Embryonic facial prominence (tissue), 1 donor: ENCODE measurements around the gene SLCO2A1.

ENCODE experiments used
- DNase-seq: peaks from one replicate; pipeline ENCODE4 v3.0.0-alpha.2; 2016; ENCODE audit errors: extremely low spot score

The SLCO2A1 gene

GRCh38 chr3:134034005-134034785 lies 4.5 kb upstream of the SLCO2A1 start:
- DNase-seq = no peak

GRCh38 chr3:134033315-134033996 lies 3.7 kb upstream of the SLCO2A1 start:
- DNase-seq = no peak

- DNase-seq = no peak
Observed at GRCh38 chr3:134031348-134031915, 1.7 kb upstream of the SLCO2A1 start.

GRCh38 chr3:134030379-134031347 lies 938 bp upstream of the SLCO2A1 start:
- no peak for DNase-seq

- DNase-seq = no peak
Observed at GRCh38 chr3:134029256-134029733, 430 bp downstream of the SLCO2A1 start.

- no peak for DNase-seq
Observed at GRCh38 chr3:134028486-134029255, 1.1 kb downstream of the SLCO2A1 start.

GRCh38 chr3:134027631-134028030 lies 2.1 kb downstream of the SLCO2A1 start:
- no peak for DNase-seq

- DNase-seq = no peak
Observed at GRCh38 chr3:134020135-134020680, 9.5 kb downstream of the SLCO2A1 start.

- DNase-seq = no peak
Observed at GRCh38 chr3:134018850-134019249, 10.9 kb downstream of the SLCO2A1 start.

GRCh38 chr3:134018406-134018805 lies 11.3 kb downstream of the SLCO2A1 start:
- DNase-seq = no peak

GRCh38 chr3:134017490-134017889 lies 12.2 kb downstream of the SLCO2A1 start:
- DNase-seq = no peak

GRCh38 chr3:134014270-134014669 lies 15.5 kb downstream of the SLCO2A1 start:
- no peak for DNase-seq

GRCh38 chr3:134013280-134013679 lies 16.4 kb downstream of the SLCO2A1 start:
- no peak for DNase-seq

GRCh38 chr3:134009345-134010000 lies 20.3 kb downstream of the SLCO2A1 start:
- no peak for DNase-seq

- DNase-seq = no peak
Observed at GRCh38 chr3:134008630-134009156, 21.0 kb downstream of the SLCO2A1 start.

- no peak for DNase-seq
Observed at GRCh38 chr3:134007819-134008218, 21.9 kb downstream of the SLCO2A1 start.

- DNase-seq = no peak
Observed at GRCh38 chr3:134004841-134005240, 24.9 kb downstream of the SLCO2A1 start.

- no peak for DNase-seq
Observed at GRCh38 chr3:134003066-134003465, 26.7 kb downstream of the SLCO2A1 start.

GRCh38 chr3:134002306-134002705 lies 27.4 kb downstream of the SLCO2A1 start:
- DNase-seq = no peak

- no peak for DNase-seq
Observed at GRCh38 chr3:134001251-134001650, 28.5 kb downstream of the SLCO2A1 start.
